Right hindlimb (tissue), 1 donor: ENCODE results near the gene FLYWCH1.
A peak's percentile ranks its signal among the peaks of the same experiment; 100 is the strongest.

Experiments used
- DNase-seq: peaks from one replicate; pipeline ENCODE4 v3.0.0-alpha.2; 2018

The FLYWCH1 gene

DNA sequence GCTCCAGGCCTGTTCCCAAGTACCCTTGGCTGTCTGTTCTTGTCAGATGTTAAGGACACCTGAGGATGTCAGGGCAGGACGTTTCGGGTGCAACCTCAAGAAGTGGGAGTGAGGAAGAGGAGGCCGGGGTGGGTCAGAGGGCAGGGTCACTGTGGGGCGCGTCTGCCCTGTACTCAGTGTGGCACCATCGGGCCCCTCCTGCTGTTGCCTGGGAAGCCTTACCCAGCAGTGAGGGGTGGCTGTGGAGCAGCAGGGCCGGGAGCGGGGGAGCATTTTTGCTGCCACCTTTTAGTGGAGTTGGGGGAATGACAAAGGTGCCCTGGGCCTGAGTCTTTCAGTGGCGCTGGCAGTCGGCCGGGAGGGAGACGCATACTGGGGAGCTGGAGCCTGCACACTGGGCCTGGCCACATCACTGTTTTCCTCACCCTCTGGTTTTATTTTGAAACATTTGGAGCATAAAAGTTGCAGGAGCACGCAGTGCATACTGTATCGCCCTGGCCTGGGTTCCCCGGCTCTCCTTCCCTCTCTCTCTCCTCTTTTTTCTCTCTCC lies 11.1 kb upstream of the FLYWCH1 start:
- no peak for DNase-seq

DNA sequence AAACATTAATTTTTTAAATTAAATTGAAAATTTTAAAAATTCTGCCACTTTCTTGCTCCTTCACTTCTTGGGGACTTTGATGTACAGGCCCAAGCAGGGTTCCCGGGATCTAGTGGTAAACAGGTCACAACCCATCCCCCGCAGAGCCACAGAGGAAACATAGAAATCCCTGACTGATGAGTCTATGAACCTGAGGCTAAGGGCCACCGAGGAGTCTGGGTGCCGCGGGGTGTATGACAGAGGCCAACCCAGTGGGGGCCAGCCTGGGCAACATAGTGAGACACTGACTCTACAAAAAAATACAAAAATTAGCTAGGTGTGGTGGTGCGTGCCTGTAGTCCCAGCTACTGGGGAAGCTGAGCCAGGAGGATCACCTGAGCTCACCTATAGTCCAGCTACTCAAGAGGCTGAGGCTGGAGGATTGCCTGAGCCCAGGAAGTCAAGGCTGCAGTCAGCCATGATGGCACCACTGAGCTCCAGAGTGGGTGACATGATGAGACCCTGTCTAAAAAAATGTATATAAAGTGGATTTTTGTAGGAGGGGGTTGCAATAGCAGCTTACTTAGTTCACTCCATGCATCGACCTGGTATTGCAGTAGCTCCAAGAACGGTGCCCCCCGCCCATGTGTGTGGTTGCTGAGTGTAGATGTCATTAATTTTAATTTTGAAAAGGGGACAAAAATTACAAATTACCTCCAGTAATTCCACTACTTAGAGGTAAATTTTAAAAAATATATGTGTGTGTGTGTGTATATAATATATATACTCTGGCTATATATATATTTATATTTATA lies 9.2 kb upstream of the FLYWCH1 start:
- no peak for DNase-seq

DNA sequence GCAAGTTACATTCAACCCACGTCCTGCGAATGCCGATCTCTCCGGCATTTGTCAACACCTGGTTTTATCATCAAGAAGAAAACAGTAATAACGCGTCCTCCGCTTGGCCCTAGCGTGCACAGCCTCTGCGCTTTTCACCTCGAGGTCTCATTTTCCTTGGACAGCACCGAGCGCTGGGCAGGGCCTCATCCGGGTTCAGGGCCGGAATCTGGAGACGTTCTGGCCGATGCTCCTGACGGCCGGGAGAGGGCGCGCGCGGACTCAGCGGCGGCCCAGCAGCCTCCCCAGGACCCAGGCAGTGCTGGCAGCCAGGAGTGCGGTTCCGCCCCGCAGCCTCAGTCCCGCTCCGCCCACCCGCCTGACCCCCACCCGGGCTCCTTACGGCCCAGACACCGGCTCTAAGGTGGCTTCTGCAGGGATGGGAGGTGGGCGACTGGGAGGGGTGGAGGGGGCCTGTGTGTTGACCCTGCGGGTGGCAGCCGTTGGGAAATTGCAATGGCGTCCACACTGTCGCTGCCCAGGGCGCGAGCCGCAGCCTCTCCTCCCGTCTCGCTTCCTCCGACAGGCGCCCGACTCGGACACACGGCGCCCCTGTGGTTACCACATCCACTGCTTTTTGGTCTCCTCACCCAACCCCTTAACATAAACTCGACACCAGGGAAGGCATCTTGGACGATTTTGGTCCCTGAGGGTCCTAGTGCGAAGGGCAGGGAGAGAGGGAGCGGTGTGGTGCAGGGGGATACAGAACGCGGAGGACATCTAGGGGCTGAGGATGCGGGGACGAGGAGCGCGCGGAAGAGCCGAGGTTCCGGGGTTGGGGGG lies 7.4 kb upstream of the FLYWCH1 start:
- peak; percentile 92 for DNase-seq

DNA sequence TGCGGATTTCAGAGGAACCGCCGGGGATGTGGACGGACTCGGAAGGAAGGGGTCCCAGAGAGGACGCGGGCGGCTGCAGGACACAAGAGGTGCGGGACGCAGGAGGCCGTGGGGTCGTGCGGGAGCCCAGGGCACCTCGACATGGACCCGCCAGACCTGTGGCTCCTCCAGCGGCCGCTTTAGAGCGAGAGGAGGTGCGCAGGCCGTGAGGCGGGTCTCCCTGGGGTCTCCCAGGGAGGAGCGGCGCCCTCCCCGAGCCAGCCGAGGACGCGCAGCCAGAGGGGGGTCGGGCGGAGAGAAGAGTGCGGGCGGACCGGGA lies 6.8 kb upstream of the FLYWCH1 start:
- no peak for DNase-seq

DNA sequence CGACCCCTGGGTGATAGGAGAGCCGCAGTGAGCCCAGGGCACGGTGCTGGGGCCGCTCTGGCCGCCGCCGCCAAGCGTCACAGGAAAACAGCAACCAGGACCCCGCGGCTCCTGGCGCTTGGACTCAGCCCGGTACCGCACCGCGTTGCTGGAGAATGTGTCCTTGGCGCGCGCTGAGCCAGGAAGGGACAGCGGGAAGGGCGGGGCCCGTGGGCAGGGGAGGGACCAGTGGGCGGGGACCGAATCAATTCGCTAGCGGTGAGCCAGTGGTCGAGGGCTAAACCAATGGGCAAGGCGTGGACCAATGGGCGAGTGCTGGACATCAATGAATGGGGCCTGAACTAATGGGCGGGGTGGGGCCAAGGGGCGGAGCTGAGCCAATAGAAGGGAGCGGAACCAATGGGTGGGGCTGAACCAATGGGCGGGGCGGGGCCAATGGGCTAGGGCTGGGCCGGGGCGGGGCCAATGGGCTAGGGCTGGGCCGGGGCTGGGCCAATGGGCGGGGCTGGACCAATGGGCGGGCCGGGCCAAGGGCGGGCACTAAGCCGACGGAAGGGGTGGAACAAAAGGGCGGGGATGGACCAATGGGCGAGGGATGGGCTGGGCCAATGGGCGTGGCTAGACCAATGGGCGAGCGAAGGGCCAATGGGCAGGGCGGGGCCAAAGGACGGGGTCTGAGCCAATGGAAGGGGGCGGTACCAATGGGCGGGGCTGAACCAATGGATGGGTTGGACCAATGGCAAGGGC lies 6.3 kb upstream of the FLYWCH1 start:
- peak; percentile 96 for DNase-seq

DNA sequence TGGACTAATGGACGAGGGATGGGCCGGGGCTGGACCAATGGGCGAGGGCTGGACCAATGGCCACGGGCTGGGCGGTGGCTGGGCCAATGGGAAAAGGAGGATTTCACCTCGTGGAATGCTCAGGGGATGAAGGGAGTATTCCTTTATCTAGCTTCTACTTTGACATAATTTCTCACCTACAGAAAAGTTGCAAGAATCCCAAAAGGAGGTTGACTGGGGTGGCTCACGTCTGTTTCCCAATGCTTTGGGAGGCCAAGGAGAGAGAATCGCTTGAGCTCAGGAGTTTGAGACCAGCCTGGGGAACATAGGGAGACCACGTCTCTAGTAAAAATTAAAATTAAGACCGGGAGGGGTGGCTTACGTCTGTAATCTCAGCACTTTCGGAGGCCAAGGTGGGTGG lies 5.7 kb upstream of the FLYWCH1 start:
- DNase-seq = no peak

DNA sequence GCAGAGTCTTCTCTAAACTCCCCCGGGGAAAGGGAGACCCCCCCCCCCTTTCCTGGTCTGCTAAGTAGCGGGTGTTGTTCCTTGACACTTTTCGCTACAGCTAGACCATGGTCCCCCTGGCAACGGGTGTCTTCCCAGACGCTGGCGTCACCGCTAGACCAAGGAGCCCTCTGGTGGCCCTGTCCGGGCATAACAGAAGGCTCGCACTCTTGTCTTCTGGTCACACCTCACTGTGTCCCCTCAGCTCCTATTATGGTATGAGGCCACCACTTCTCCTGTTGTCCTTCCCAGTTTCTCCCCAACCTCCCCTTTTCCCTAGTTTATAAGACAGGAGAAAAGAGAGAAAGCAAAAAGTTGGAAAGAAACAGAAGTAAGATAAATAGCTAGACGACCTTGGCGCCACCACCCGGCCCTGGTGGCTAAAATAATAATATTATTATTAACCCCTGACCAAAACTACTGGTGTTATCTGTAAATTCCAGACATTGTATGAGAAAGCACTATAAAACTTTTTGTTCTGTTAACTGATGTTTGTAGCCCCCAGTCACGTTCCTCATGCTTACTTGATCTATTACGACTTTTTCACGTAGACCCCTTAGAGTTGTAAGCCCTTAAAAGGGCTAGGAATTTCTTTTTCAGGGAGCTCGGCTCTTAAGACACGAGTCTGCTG lies 4.5 kb upstream of the FLYWCH1 start:
- DNase-seq = peak; percentile 59

DNA sequence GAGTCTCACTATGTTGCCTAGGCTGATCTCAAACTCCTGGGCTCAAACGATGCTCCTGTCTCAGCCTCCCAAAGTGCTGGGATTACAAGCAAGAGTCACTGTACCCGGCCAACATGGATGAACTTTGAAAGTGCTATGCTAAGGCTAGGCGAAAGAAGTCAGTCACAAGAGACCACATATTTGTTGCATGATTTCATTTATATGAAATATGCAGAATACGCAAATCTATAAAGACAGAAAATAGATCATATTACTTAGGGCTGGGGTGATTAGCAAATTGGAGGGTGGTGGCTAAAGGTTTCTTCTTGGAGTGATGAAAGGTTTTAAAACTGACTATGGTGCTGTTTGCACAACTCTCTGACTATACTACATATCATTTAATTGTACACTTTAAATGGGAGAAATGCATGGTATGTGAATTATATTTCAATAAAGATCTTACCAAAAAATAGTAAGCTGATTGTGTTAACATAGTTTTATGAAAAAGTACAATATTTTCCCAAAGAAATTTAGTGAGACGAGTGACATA lies 1.2 kb upstream of the FLYWCH1 start:
- no peak for DNase-seq

DNA sequence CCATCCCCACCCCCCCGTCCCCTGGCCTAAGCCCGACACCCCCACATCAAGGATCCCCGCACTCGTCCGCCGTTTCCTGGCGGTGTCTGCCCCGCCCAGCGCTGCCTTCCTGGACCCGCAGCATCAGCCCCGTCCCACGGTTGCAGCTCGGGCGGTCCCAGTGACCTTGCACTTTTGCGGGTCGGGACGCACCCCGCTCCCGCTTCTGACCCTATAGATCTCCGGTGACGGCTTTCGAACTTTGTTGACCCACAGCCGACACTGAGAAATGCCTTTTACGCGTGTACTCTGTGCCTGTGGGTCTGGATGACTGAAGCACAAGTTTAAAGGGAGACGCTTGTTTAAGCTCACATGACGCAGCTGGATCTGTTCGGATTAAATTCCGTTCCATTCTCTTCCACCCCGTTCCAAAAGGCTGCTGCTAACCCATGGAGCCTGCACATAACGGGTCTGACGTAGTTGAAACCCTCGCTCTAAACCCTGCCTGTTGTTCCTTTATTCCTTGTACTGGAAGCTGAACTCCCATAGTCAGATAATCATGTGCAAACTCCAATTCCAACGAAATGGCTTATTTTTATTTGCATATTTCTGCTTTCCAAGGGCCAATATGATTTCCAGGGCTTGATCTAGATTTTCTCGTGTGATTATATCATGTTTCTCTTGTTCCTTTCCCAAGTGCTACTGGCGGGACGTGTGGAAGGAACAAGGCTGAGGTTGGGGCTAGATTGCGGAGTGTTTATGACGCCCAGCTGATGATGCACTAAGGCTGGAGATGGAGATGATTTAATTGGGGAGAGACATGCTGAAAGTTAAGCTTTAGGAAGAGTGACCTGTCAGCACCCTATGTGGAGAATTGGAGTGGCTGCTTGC lies 834 bp downstream of the FLYWCH1 start:
- peak; percentile 66 for DNase-seq

DNA sequence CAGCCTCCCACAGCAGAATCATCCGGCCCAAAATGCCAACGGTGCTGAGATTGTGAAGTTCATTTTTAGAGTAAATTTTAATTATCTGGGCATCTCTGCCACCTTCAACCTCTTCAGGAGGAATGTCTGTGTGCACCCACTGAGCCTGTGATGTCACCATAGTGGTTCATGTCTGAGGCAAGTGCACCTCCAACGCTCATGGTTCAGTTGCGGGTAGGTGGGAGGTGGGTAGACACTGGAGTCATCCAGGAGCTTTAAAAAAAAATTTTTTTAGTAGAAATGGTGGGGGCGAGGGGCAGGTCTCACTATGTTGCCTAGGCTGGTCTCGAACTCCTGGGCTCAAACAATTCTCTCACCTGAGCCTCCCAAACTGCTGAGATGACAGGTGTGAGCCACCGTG lies 1.9 kb downstream of the FLYWCH1 start:
- no peak for DNase-seq

DNA sequence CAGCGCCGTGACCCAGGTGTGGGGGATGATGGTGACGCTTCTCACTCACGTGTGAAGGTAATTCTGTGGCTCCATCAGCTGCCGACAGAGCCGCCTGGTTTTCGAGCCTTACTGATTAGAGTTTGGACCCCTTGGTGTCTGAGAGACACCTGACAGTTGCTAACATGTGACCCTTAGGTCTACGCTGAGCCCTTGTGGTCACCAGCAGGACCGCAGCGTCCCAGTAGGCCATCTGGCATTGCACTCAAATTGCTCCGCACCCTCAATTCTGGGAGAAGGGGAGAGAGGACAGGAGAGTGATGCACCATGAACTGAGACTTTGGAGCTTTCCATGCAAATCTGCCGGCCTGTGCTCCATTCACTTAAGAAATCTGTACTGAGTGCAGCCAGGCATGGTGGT lies 2.5 kb downstream of the FLYWCH1 start:
- DNase-seq = no peak

DNA sequence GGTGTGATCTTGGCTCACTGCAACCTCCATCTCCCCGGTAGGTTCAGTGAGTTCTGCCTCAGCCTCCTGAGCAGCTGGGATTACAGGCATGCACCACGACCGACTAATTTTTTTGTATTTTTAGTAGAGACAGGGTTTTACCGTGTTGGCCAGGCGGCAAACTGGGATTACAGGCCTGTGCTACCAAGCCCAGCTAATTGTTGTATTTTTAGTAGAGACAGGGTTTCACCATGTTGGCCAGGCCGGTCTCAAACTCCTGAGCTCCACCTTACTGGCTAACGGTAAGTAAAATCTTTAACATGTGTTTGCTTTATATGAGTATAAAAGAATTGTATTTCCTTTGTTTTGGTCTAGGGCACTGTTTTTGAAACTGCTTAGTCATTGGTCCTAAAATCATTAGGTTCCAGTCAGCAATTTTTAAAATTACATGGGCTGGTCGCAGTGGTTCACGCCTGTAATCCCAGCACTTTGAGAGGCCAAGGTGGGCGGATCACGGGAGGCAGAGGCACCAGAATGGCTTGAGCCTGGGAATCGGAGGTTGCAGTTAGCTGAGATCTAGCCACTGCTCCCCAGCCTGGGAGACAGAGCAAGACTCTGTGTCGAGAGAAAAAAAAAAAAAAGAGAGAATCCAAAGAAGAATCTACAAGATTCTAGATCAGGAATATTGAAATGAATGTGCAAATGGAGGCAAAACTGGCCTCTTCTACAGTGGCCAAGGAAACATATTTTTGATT lies 3.6 kb downstream of the FLYWCH1 start:
- no peak for DNase-seq

DNA sequence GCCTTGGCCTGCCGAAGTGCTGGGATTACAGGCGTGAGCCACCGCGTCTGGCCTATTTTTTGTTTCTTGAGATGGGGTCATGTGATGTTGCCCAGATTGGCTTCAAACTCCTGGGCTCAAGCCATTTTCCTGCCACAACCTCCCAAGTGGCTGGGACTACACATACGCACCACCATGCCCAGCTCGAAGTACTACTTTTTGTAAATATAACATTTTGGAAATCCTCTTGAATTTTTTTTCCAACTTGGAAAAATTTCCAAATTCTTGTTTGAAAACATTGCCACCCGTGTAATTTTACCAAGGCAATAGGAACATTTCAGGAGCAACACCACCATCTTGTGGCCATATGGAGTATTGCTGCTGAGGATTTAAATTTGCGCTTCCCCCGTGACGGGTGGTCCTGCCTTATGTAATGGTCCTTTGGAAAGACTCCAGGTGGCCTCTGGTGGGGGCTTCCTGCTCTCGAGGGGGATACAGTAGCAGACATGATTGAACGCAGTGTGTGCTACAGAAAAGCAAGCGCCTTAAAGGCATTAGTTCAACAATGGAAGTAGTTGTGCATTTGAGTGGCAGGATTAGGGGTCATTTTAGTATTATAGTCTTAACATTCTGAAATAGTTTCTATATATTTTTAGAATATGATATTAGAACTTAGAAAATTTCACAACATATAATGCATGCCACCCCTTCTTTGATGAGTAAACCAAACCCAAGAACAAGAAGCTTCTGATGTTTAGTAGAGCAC lies 8.0 kb downstream of the FLYWCH1 start:
- peak; percentile 69 for DNase-seq

DNA sequence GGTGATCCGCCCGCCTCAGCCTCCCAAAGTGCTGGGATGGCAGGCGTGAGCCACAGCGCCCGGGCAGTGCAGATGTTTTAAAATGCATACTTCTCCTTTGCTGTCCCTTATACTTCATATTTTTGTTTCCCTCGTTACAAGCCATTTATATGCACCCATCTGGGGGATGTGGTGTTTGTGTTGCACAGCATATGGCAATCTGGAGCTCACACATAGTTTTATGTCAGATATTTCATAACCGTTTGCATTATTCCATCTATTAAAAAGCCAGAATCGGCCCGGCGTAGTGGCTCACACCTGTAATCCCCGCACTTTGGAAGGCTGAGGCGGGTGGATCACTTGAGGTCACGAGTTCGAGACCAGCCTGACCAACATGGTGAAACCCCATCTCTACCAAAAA lies 11.8 kb downstream of the FLYWCH1 start:
- DNase-seq = no peak

DNA sequence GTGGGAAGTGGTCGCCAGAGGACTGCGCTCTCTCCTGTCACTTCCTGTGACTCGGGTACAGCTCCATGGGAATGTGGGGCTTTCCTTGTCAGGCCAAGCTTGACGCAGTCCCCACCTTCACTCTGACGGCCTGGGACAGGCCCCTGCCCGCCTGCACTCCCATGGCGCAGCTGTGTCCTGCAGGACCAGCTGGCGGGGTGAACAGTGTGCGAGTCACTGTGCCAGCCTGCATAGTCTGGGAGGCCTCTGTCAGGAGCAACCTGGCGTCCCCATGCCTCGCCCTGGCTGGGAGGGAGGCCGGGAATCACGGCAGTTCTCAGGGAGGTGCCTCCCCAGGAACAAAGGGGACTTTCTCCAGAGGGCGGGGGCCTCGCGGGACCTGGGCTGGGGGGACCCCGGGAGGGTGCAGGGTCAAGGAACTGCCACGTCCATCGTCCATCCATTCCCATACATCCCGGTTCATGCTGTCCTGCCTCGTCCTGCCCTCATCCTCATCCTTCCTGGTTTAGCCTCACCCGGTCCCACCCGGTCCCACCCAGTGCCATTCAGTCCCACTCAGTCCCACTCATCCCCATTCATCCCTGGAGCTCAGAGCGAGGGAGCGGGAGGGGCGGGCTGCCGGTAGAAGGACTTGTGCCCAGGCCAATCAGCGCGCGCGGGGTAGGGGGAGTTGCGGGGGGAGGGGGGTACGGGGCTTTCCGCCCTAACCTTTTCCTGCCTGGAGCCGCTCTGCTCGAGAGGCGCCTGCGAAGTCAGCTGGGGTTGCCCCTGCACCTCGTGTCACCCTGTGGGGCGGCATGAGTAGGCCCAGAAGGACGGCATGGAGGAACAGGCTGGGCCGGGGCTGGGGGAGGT lies 13.4 kb downstream of the FLYWCH1 start:
- no peak for DNase-seq

DNA sequence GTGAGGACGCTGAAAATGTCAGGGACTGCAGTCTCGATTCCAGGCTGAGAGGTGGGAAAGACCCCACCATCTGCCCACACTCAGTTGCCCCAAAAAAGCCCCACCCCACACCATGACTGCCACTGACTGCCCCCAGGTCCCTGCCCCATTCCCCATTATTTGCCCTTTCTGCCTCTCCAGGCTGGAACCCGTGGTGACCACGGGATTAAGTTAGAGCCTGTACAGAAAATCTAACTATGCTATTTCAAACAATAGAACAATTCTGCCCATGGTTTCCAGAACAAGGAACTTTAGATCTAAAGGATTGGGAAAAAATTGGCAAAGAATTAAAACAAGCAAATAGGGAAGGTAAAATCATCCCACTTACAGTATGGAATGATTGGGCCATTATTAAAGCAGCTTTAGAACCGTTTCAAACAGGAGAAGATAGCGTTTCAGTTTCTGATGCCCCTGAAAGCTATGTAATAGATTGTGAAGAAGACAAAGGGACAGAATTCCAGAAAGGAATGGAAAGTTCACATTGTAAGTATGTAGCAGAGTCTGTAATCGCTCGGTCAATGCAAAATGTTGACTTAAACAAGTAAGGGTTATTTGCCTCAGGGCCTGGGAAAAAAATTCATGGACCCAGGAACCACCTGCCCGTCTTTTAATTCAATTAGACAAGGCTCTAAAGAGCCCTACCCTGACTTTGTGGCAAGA lies 14.4 kb downstream of the FLYWCH1 start:
- DNase-seq = no peak

DNA sequence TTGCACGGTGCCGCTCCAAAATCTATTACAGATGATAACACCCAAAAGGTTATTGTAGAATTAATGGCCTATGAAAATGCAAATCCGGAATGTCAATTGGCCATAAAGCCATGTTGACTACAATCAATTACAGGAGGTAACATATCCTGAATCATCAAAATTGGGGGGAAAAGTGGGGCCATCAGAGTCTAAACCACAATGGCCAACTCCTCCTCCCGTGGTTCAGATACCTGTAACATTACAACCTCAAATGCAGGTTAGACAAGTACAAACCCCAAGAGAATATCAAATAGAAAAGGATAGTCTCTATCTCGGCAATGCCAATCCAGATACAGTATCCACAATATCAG lies 14.9 kb downstream of the FLYWCH1 start:
- no peak for DNase-seq

DNA sequence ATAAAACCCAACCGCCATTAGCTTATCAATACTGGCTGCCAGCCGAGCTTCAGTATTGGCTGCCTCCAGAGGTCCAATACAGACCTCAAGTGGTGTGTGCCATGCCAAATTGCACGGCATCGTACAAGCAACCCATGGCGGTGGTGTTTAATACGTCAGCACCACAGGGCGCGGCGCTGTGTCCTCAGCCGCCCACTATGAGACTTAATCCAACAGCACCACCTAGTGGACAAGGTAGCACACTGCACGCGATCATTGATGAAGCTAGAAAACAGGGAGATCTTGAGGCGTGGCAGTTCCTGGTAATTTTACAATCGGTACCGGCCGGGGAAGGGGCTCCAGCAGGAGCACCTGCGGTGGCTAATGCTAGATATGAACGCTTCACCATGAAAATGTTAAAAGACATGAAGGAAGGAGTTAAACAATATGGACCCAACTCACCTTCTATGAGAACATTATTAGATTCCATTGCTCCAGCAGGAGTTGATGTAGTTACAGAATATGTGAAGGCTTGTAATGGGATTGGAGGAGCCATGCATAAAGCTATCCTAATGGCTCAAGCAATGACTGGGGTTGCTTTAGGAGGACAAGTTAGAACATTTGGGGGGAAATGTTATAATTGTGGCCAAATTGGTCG lies 15.4 kb downstream of the FLYWCH1 start:
- peak; percentile 85 for DNase-seq
